K562 (cell line): ENCODE data around the gene LRRC8A.

Experiments used
- CREM ChIP-seq: IDR thresholded peaks from 2 replicates; pipeline ENCODE4 v1.6.1; 2014; ENCODE audit warnings: antibody characterized with exemption, low read depth
- SREBF2 ChIP-seq: sonication (generic); formaldehyde crosslinking; IDR thresholded peaks from 2 replicates; pipeline ENCODE4 v1.4.0; 2020; ENCODE audit warnings: mild to moderate bottlenecking, missing genetic modification reagents
- ZNF589 ChIP-seq: fragments of 200-800 bp; sonication (Bioruptor generic); IDR thresholded peaks from 2 replicates; pipeline ENCODE4 v1.6.1; 2016; ENCODE audit warnings: low read depth, missing genetic modification characterization, missing compliant biosample characterization
- TF ChIP-seq, protein P1 (sequence below), 3 experiments: IDR thresholded peaks in 2 of 3; conservative IDR thresholded peaks in 1 of 3; 2 replicates each; pipeline ENCODE4 v1.5.1; 2011 to 2012; ENCODE audit warnings: low read length in 3 of 3, mild to moderate bottlenecking in 3 of 3, control low read depth in 2 of 3, improper control_type of control experiment in 1 of 3, inconsistent platforms in 1 of 3, low read depth in 1 of 3, mixed read lengths in 1 of 3, moderate library complexity in 1 of 3; ENCODE audit not compliant: insufficient read depth in 2 of 3
- TF ChIP-seq, protein P2 (sequence below): fragments of 450-650 bp; IDR thresholded peaks from 2 replicates; pipeline ENCODE4 v1.6.1; 2016; ENCODE audit warnings: mild to moderate bottlenecking

- TF ChIP-seq SREBF2 (CRISPR knock-in tag) (no peak), ZNF589 (CRISPR knock-in tag) (no peak), CREM (no peak)
- TF ChIP-seq, protein P1, sequence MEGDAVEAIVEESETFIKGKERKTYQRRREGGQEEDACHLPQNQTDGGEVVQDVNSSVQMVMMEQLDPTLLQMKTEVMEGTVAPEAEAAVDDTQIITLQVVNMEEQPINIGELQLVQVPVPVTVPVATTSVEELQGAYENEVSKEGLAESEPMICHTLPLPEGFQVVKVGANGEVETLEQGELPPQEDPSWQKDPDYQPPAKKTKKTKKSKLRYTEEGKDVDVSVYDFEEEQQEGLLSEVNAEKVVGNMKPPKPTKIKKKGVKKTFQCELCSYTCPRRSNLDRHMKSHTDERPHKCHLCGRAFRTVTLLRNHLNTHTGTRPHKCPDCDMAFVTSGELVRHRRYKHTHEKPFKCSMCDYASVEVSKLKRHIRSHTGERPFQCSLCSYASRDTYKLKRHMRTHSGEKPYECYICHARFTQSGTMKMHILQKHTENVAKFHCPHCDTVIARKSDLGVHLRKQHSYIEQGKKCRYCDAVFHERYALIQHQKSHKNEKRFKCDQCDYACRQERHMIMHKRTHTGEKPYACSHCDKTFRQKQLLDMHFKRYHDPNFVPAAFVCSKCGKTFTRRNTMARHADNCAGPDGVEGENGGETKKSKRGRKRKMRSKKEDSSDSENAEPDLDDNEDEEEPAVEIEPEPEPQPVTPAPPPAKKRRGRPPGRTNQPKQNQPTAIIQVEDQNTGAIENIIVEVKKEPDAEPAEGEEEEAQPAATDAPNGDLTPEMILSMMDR (IDR thresholded peaks at IDR 0.05 in 2 of 3, conservative IDR thresholded peaks at IDR 0.05 in 1 of 3; ENCODE audit: insufficient read depth in 2 of 3, low read depth in 1 of 3, low read length in 3 of 3), result no peak
- TF ChIP-seq, protein P2, sequence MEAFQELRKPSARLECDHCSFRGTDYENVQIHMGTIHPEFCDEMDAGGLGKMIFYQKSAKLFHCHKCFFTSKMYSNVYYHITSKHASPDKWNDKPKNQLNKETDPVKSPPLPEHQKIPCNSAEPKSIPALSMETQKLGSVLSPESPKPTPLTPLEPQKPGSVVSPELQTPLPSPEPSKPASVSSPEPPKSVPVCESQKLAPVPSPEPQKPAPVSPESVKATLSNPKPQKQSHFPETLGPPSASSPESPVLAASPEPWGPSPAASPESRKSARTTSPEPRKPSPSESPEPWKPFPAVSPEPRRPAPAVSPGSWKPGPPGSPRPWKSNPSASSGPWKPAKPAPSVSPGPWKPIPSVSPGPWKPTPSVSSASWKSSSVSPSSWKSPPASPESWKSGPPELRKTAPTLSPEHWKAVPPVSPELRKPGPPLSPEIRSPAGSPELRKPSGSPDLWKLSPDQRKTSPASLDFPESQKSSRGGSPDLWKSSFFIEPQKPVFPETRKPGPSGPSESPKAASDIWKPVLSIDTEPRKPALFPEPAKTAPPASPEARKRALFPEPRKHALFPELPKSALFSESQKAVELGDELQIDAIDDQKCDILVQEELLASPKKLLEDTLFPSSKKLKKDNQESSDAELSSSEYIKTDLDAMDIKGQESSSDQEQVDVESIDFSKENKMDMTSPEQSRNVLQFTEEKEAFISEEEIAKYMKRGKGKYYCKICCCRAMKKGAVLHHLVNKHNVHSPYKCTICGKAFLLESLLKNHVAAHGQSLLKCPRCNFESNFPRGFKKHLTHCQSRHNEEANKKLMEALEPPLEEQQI, result no peak
Observed at GRCh38 chr9:128916745-128917144, 34.8 kb downstream of the LRRC8A start.
